MM.1S (cell line): ENCODE results near the gene ZBTB7C.

Experiments used
- DNase-seq: peaks from one replicate; pipeline ENCODE4 v3.0.0-alpha.2; 2015
- H2AFZ ChIP-seq: fragments of 300-600 bp; sonication (generic); 2 replicates; pipeline ENCODE4 v1.6.0; 2016; ENCODE audit warnings: antibody characterized with exemption, low read length
- H3F3A ChIP-seq: fragments of 300-600 bp; sonication (generic); 2 replicates; pipeline ENCODE4 v1.6.1; 2016; ENCODE audit warnings: mild to moderate bottlenecking, antibody characterized with exemption, low read length, moderate library complexity, mixed read lengths; ENCODE audit not compliant: insufficient read depth
- H3K27ac ChIP-seq: fragments of 300-600 bp; sonication (generic); 2 replicates; pipeline ENCODE4 v1.5.1; 2016; ENCODE audit warnings: mild to moderate bottlenecking, low read length
- H3K27me3 ChIP-seq: fragments of 300-600 bp; sonication (generic); replicated peaks from 2 replicates; pipeline ENCODE4 v1.6.0; 2016; ENCODE audit warnings: low read length; ENCODE audit not compliant: insufficient read depth
- H3K36me3 ChIP-seq: fragments of 300-600 bp; sonication (generic); replicated peaks from 2 replicates; pipeline ENCODE4 v1.6.1; 2016; ENCODE audit warnings: mild to moderate bottlenecking, low read length, mixed read lengths; ENCODE audit not compliant: insufficient read depth
- H3K4me1 ChIP-seq: fragments of 300-600 bp; sonication (generic); 2 replicates; pipeline ENCODE4 v1.6.1; 2016; ENCODE audit warnings: low read length, mixed read lengths
- H3K4me2 ChIP-seq: fragments of 300-600 bp; sonication (generic); 2 replicates; pipeline ENCODE4 v1.6.0; 2016; ENCODE audit warnings: low read depth, low read length
- H3K4me3 ChIP-seq: fragments of 300-600 bp; sonication (generic); 2 replicates; pipeline ENCODE4 v1.5.1; 2016; ENCODE audit warnings: low read length, mixed read lengths
- H3K79me2 ChIP-seq: fragments of 300-600 bp; sonication (generic); 2 replicates; pipeline ENCODE4 v1.6.1; 2016; ENCODE audit warnings: mixed run types, low read length, mixed read lengths
- H3K9ac ChIP-seq: fragments of 300-600 bp; sonication (generic); 2 replicates; pipeline ENCODE4 v1.6.1; 2016; ENCODE audit warnings: low read length, mixed read lengths
- H3K9me2 ChIP-seq: fragments of 300-600 bp; sonication (generic); replicated peaks from 2 replicates; pipeline ENCODE4 v1.6.1; 2016; ENCODE audit warnings: mild to moderate bottlenecking, low read length, mixed read lengths; ENCODE audit not compliant: insufficient read depth
- H3K9me3 ChIP-seq: fragments of 300-600 bp; sonication (generic); replicated peaks from 2 replicates; pipeline ENCODE4 v1.6.1; 2016; ENCODE audit warnings: mild to moderate bottlenecking, low read length, mixed read lengths; ENCODE audit not compliant: insufficient read depth
- H4K20me1 ChIP-seq: fragments of 300-600 bp; sonication (generic); 2 replicates; pipeline ENCODE4 v1.6.1; 2016; ENCODE audit warnings: mild to moderate bottlenecking, low read length, moderate library complexity, mixed read lengths; ENCODE audit not compliant: insufficient read depth
- EZH2 ChIP-seq: fragments of 300-600 bp; sonication (generic); optimal IDR thresholded peaks from 2 replicates; pipeline ENCODE3; 2017; ENCODE audit warnings: low read depth, mild to moderate bottlenecking, antibody characterized with exemption, low read length, mixed read lengths
- EZH2phosphoT487 ChIP-seq: fragments of 300-600 bp; sonication (generic); IDR thresholded peaks from 2 replicates; pipeline ENCODE4 v1.6.1; 2018; ENCODE audit warnings: antibody characterized with exemption, low read length
- TF ChIP-seq, protein P1 (sequence below): fragments of 300-600 bp; sonication (generic); IDR thresholded peaks from 2 replicates; pipeline ENCODE4 v1.5.1; 2016; ENCODE audit warnings: antibody characterized with exemption, low read length, mixed read lengths

The ZBTB7C gene

DNA sequence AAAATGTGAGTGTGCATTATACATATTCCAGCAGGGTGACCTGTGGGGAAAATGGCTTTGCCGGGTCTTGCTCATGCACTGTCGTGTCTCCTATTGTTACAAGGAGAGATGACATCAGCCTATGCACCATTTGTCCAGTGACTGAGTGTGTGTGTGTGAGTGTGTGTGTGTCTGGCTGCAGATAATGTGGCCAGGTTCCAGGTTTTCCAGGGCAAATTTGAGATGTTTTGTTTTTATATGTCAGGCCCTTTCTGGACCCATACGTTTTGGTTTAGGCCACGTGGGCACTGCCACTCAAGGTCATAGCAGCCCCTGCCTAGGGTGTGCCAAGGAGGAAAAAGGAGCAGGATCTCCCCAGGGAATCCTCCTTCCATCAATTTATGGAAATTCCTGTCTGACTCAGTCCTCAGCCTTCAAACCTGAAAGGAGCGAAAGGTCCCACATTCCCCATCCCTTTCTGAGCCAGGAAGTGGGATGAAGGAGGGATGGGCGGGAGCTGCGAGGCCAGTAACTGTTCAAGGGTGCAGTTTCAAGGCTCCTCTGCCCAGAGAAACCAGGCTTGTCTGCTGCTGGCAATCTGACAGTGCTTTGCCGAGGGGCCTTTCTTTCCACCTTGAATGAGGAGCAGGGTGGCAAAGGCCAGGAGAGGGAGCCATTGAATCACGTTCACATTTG lies 385.7 kb downstream of the ZBTB7C start:
- TF ChIP-seq EZH2phosphoT487: no peak
- TF ChIP-seq, protein P1, sequence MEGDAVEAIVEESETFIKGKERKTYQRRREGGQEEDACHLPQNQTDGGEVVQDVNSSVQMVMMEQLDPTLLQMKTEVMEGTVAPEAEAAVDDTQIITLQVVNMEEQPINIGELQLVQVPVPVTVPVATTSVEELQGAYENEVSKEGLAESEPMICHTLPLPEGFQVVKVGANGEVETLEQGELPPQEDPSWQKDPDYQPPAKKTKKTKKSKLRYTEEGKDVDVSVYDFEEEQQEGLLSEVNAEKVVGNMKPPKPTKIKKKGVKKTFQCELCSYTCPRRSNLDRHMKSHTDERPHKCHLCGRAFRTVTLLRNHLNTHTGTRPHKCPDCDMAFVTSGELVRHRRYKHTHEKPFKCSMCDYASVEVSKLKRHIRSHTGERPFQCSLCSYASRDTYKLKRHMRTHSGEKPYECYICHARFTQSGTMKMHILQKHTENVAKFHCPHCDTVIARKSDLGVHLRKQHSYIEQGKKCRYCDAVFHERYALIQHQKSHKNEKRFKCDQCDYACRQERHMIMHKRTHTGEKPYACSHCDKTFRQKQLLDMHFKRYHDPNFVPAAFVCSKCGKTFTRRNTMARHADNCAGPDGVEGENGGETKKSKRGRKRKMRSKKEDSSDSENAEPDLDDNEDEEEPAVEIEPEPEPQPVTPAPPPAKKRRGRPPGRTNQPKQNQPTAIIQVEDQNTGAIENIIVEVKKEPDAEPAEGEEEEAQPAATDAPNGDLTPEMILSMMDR: peak; percentile 61
- Histone ChIP-seq H3K27me3 (no peaks in the 10 kb centered on the region), H3K9ac (no peak overlapping the region), H3K4me2 (no peak overlapping the region), H3K36me3 (no peaks in the 10 kb centered on the region), H3F3A (no peaks in the 10 kb centered on the region), H3K4me3 (no peak overlapping the region), H3K27ac (no peak overlapping the region), H3K9me2 (no peaks in the 10 kb centered on the region), H3K4me1 (no peaks in the 10 kb centered on the region), H2AFZ (no peak overlapping the region), H4K20me1 (no peaks in the 10 kb centered on the region), H3K9me3 (no peaks in the 10 kb centered on the region), H3K79me2 (no peaks in the 10 kb centered on the region)
- peak; percentile 31 for DNase-seq

DNA sequence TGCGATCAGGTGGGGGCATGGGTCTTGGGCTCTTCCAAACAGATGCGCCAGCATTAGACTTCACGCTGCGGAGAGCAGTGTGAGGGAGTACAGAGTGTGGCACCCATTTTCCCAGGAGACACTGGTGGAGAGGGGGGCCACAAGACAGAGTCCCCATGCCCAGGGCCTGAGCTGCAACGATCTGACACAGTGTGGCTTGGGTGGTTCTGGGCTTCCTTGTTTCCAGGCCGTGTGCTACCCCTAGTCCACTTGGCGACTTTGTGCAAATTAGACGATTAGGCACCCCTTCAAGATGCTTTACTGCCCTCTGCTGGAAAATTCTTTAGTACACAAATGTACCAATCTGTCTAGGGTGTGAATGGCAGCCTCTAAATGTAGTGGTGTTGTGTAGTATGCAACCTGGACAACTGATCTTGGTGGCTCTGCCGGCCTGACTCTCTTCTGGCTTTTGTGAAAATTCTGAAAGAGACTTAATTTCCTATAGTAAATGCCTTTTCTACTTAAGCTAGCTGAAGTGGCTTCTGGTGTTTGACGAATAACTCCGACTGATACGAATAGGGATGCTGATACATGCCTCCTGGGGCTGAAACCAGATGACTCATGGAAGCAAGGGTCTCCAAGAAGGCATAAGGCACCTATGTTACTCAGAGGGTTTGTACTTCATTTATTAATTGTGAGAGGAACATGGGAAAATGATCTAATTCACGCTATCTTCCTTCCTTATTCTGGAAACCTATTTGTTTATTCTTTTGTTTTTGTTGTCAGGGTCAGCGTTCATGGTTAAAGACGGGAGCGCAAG lies 386.5 kb downstream of the ZBTB7C start:
- no peaks in the 10 kb centered on the region for H3K4me1 ChIP-seq
- no peaks in the 10 kb centered on the region for H3K36me3 ChIP-seq
- H4K20me1 ChIP-seq: no peaks in the 10 kb centered on the region
- H2AFZ ChIP-seq: 0 out of 2 replicates have a peak overlapping the region, but pooled peaks have one; percentile 25
- no peaks in the 10 kb centered on the region for H3K9me3 ChIP-seq
- H3F3A ChIP-seq: no peaks in the 10 kb centered on the region
- H3K4me3 ChIP-seq: no peak overlapping the region
- H3K27ac ChIP-seq: no peak overlapping the region
- H3K9me2 ChIP-seq: no peaks in the 10 kb centered on the region
- H3K4me2 ChIP-seq: no peak overlapping the region
- H3K9ac ChIP-seq: no peak overlapping the region
- H3K27me3 ChIP-seq: no peaks in the 10 kb centered on the region
- no peaks in the 10 kb centered on the region for H3K79me2 ChIP-seq
- peak; percentile 72 for DNase-seq
- TF ChIP-seq EZH2phosphoT487 (no peak), EZH2 (no peak)
- TF ChIP-seq, protein P1: peak; percentile 61

DNA sequence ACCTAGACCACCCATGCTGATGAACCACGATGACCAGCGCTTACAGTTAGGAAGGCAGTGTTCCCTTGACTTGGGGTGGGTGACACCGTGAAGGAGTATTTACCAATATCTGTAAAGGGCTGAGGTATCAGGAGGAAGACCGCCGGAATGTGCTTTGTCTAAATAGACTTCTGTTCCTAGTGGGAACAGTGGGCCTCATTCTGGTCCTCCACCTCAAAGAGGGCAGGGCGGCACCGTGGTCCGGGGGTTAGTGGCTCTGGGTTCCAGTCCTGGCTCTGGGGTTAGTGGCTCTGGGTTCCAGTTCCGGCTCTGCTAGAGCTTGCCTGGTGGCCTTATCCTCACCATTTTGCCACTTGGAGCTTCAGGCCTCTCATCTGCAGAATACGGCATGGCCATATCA lies 387.2 kb downstream of the ZBTB7C start:
- H3K27me3 ChIP-seq: no peaks in the 10 kb centered on the region

More for the DNA sequence above, 387.2 kb downstream of the ZBTB7C start:
- TF ChIP-seq EZH2phosphoT487 (no peak), EZH2 (no peak)
- TF ChIP-seq, protein P1: no peak
- Histone ChIP-seq H3K9me3 (no peaks in the 10 kb centered on the region), H2AFZ (no peak overlapping the region), H3K27ac (no peak overlapping the region), H4K20me1 (no peaks in the 10 kb centered on the region), H3F3A (no peaks in the 10 kb centered on the region), H3K36me3 (no peaks in the 10 kb centered on the region), H3K9ac (no peak overlapping the region), H3K4me2 (no peak overlapping the region), H3K9me2 (no peaks in the 10 kb centered on the region), H3K4me3 (no peak overlapping the region), H3K4me1 (no peaks in the 10 kb centered on the region), H3K79me2 (no peaks in the 10 kb centered on the region)
- DNase-seq: no peak
